CD8-positive, alpha-beta memory T cell (primary cell): ENCODE measurements around the gene LMX1B. TPM values are rescaled to one million over a fixed set of nuclear protein-coding genes. Genes with fewer than 3 reads are reported as not detected.

Experiments
- CTCF ChIA-PET: fragments of 350-600 bp; sonication (Branson Sonifier 250); formaldehyde crosslinking; loops from one replicate; lab custom pipeline; 2021; ENCODE audit warnings: antibody characterized with exemption; lab: Charles Lee
- POLR2A ChIA-PET: fragments of 350-600 bp; sonication (Branson Sonifier 250); formaldehyde crosslinking; loops from one replicate; lab custom pipeline; 2021; ENCODE audit warnings: antibody characterized with exemption; lab: Charles Lee
- DNase-seq, 5 donors: peaks; one replicate each; pipeline versions ENCODE4 v3.0.0 to v3.0.0-alpha.2; 2020 to 2022; ENCODE audit warnings: mixed read lengths in 1 of 5
- H3K27ac ChIP-seq: one replicate; pipeline ENCODE4 v1.7.0; 2013; ENCODE audit warnings: low read depth, mild to moderate bottlenecking, low read length, moderate library complexity
- H3K27me3 ChIP-seq: 2 replicates; pipeline ENCODE4 v1.7.0; 2013; ENCODE audit warnings: low read length, mild to moderate bottlenecking; ENCODE audit not compliant: insufficient read depth, poor library complexity, severe bottlenecking
- H3K36me3 ChIP-seq: 2 replicates; pipeline ENCODE4 v1.7.0; 2013; ENCODE audit warnings: mild to moderate bottlenecking, low read length, moderate library complexity; ENCODE audit not compliant: insufficient read depth
- H3K4me1 ChIP-seq: 2 replicates; pipeline ENCODE4 v1.7.0; 2013; ENCODE audit warnings: mild to moderate bottlenecking, low read length, moderate library complexity; ENCODE audit not compliant: insufficient read depth
- H3K4me3 ChIP-seq: 2 replicates; pipeline ENCODE4 v1.7.0; 2013; ENCODE audit warnings: mild to moderate bottlenecking, low read length
- H3K9me3 ChIP-seq: 2 replicates; pipeline ENCODE4 v1.7.0; 2013; ENCODE audit warnings: mild to moderate bottlenecking, low read length
- H3K27ac Mint-ChIP-seq, 8 donors: one replicate each; pipeline ENCODE4 v1.8.0; 2020 to 2021; ENCODE audit warnings: mixed read lengths in 8 of 8, mild to moderate bottlenecking in 6 of 8, inconsistent platforms in 3 of 8, moderate library complexity in 3 of 8
- H3K27me3 Mint-ChIP-seq, 2 donors: one replicate each; pipeline ENCODE4 v1.8.0; 2020 to 2021; ENCODE audit warnings: mixed read lengths in 2 of 2, mild to moderate bottlenecking in 1 of 2, moderate library complexity in 1 of 2
- H3K36me3 Mint-ChIP-seq, 3 donors: one replicate each; pipeline ENCODE4 v1.8.0; 2020 to 2021; ENCODE audit warnings: mixed read lengths in 3 of 3, inconsistent platforms in 1 of 3, mild to moderate bottlenecking in 1 of 3
- H3K4me1 Mint-ChIP-seq, 3 donors: one replicate each; pipeline ENCODE4 v1.8.0; 2020 to 2021; ENCODE audit warnings: mixed read lengths in 3 of 3, inconsistent platforms in 1 of 3, mild to moderate bottlenecking in 1 of 3
- H3K4me3 Mint-ChIP-seq, 7 donors: one replicate each; pipeline ENCODE4 v1.8.0; 2020 to 2021; ENCODE audit warnings: mixed read lengths in 7 of 7, mild to moderate bottlenecking in 6 of 7, moderate library complexity in 4 of 7, inconsistent platforms in 2 of 7
- H3K9me3 Mint-ChIP-seq, 5 donors: one replicate each; pipeline ENCODE4 v1.8.0; 2020 to 2022; ENCODE audit warnings: mixed read lengths in 5 of 5, mild to moderate bottlenecking in 3 of 5, moderate library complexity in 2 of 5, inconsistent platforms in 1 of 5
- polyA plus RNA-seq: library from polyadenylated mRNA; unstranded; fragments of 300-500 nt; fragmentation: Illumina TruSeq; gene quantifications from one replicate; pipeline ENCODE4 v1.2.3, GENCODE V29; 2021
- total RNA-seq, 2 experiments: library from RNA; stranded (reverse); gene quantifications; one replicate each; pipeline ENCODE4 v1.2.3, GENCODE V29; 2021

The LMX1B gene
- total and polyA plus RNA-seq, 3 experiments from 2014 or later = not detected

GRCh38 chr9:126617003-126617822 lies 3.5 kb downstream of the LMX1B start:
- ChIA-PET CTCF (no interaction called here), POLR2A (no interaction called here)
- Histone ChIP-seq H3K4me1 (peaks cover 7% of the 10 kb centered on the region), H3K27me3 (peaks cover 37% of the 10 kb centered on the region), H3K36me3 (no peaks in the 10 kb centered on the region), H3K9me3 (no peaks in the 10 kb centered on the region), H3K27ac (no peak overlapping the region), H3K4me3 (no peak overlapping the region)
- H3K4me1 Mint-ChIP-seq = peaks cover 12 to 31% (median 13%) of the 10 kb centered on the region in 3 donors
- no peak for DNase-seq
- peaks cover 65% of the 10 kb centered on the region in 2 donors for H3K27me3 Mint-ChIP-seq
- H3K4me3 Mint-ChIP-seq = peak overlapping the region in 2 of 7 donors; percentile 9 to 47
- H3K27ac Mint-ChIP-seq = peak overlapping the region in 2 of 8 donors; percentile 26 to 30
- no peaks in the 10 kb centered on the region for H3K36me3 Mint-ChIP-seq
- H3K9me3 Mint-ChIP-seq = no peaks in the 10 kb centered on the region

DNA sequence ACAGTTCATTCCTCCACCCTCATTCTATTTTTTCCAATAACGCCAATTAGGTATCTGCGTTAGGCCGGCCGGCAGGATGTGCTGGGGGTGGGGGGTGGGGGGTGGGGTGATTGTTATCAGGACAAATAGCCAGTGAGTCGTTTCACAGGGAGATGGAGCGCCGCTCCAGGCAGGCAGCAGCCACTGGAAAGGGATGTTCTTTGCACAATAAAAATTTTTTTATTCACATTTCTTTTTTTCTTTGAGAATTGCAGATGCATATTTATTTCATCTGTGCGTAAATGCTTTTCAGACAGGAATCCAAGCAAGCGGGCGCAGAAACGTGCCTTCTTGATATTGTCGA lies 4.1 kb downstream of the LMX1B start:
- Histone ChIP-seq H3K4me1 (peaks cover 6% of the 10 kb centered on the region), H3K9me3 (no peaks in the 10 kb centered on the region), H3K27ac (no peak overlapping the region), H3K36me3 (no peaks in the 10 kb centered on the region), H3K27me3 (peaks cover 40% of the 10 kb centered on the region), H3K4me3 (no peak overlapping the region)
- CTCF ChIA-PET = no interaction called here
- Mint-ChIP-seq H3K4me1 (peaks cover 12 to 30% (median 13%) of the 10 kb centered on the region in 3 donors), H3K4me3 (peak overlapping the region in 1 of 7 donors; percentile 58), H3K27me3 (peaks cover 67 to 71% of the 10 kb centered on the region in 2 donors), H3K27ac (no peak overlapping the region), H3K36me3 (no peaks in the 10 kb centered on the region), H3K9me3 (no peaks in the 10 kb centered on the region)
- DNase-seq = no peak
- POLR2A ChIA-PET = no interaction called here

DNA sequence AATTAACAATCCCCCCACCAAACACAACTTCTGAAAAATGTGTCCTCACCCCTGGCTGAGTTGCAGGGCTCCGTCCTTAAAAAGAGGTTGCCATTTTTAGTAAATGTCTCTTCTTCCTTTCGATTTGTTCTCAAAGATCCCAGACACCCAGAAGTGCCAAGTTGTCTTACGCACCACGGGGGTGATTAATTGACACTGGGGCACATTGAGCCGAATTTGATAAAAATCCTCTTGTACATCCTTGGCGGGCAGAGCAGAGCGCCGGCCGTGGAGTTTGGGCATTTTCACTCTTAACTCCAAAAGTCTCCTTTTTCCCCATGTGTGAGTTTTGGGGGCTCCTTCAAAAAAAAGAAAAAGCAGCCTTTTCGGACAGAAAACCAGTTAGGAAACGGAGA lies 4.5 kb downstream of the LMX1B start:
- Histone ChIP-seq H3K4me3 (no peak overlapping the region), H3K4me1 (peaks cover 6% of the 10 kb centered on the region), H3K27ac (no peak overlapping the region), H3K27me3 (peaks cover 40% of the 10 kb centered on the region), H3K36me3 (no peaks in the 10 kb centered on the region), H3K9me3 (no peaks in the 10 kb centered on the region)
- Mint-ChIP-seq H3K36me3 (no peaks in the 10 kb centered on the region), H3K27ac (peak overlapping the region in 2 of 8 donors; percentile 19 to 39), H3K4me1 (peaks cover 9 to 26% (median 13%) of the 10 kb centered on the region in 3 donors), H3K4me3 (peak overlapping the region in 4 of 7 donors; percentile 11 to 58 (median 42)), H3K9me3 (no peaks in the 10 kb centered on the region), H3K27me3 (peaks cover 66 to 74% of the 10 kb centered on the region in 2 donors)
- peak in 1 of 5 donors; percentile 13 for DNase-seq
- POLR2A ChIA-PET = no interaction called here
- CTCF ChIA-PET = no interaction called here

GRCh38 chr9:126618585-126619360 lies 5.0 kb downstream of the LMX1B start:
- H3K4me3 ChIP-seq = no peak overlapping the region
- peak overlapping the region in 1 of 8 donors; percentile 39 for H3K27ac Mint-ChIP-seq
- ChIA-PET POLR2A (no interaction called here), CTCF (no interaction called here)
- H3K9me3 ChIP-seq = no peaks in the 10 kb centered on the region
- no peaks in the 10 kb centered on the region for H3K9me3 Mint-ChIP-seq
- H3K36me3 ChIP-seq = no peaks in the 10 kb centered on the region
- H3K27me3 ChIP-seq = peaks cover 44% of the 10 kb centered on the region
- DNase-seq = peak in 1 of 5 donors; percentile 39
- peaks cover 9 to 26% (median 13%) of the 10 kb centered on the region in 3 donors for H3K4me1 Mint-ChIP-seq
- no peaks in the 10 kb centered on the region for H3K36me3 Mint-ChIP-seq
- peaks cover 6% of the 10 kb centered on the region for H3K4me1 ChIP-seq
- peak overlapping the region in 2 of 7 donors; percentile 11 to 56 for H3K4me3 Mint-ChIP-seq
- no peak overlapping the region for H3K27ac ChIP-seq
- peaks cover 68 to 78% of the 10 kb centered on the region in 2 donors for H3K27me3 Mint-ChIP-seq

DNA sequence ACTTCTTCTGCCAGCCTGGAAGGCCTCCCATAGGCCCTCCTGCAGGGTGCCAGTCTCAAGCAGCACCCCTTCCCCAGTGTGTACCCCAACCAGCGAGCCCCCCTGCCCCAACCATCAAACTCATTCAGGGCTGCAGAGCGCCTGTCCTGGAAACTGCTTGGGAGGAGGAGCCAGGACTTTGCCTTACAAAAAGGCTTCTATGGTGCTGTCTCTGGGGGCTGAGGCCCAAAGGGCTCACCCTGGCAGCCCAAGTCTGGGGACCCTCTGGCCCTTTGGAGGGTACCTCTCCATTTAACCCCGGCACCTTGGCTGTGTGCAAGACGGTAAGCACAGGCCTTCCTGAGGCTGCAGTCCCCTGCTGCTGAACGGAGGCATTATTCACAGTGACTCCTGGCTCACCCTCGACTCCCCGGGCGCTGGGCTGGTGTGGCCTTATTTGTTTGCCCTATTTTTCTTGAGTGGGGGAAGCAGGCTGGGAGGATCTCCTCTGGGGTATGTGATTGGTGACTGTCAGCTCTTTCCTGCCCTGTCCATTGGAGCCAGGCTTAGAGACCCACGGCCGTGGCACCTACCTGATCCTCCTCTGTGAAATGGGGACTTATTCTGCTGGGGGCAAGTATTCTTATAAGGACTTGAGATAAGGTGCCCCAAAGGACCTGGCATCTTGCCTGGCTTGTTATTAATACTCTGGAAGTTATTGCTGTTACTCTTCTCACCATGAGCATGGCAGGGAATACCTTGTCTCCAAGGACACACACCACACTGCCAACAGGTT lies 5.8 kb downstream of the LMX1B start:
- Histone ChIP-seq H3K27me3 (peaks cover 50% of the 10 kb centered on the region), H3K4me3 (no peak overlapping the region), H3K9me3 (no peaks in the 10 kb centered on the region), H3K27ac (no peak overlapping the region), H3K4me1 (peaks cover 4% of the 10 kb centered on the region), H3K36me3 (no peaks in the 10 kb centered on the region)
- Mint-ChIP-seq H3K27ac (no peak overlapping the region), H3K9me3 (no peaks in the 10 kb centered on the region), H3K4me3 (peak overlapping the region in 1 of 7 donors; percentile 43), H3K27me3 (peaks cover 67 to 78% of the 10 kb centered on the region in 2 donors), H3K4me1 (peaks cover 7 to 23% (median 12%) of the 10 kb centered on the region in 3 donors), H3K36me3 (no peaks in the 10 kb centered on the region)
- ChIA-PET POLR2A (no interaction called here), CTCF (no interaction called here)
- DNase-seq = peak in 1 of 5 donors; percentile 25

DNA sequence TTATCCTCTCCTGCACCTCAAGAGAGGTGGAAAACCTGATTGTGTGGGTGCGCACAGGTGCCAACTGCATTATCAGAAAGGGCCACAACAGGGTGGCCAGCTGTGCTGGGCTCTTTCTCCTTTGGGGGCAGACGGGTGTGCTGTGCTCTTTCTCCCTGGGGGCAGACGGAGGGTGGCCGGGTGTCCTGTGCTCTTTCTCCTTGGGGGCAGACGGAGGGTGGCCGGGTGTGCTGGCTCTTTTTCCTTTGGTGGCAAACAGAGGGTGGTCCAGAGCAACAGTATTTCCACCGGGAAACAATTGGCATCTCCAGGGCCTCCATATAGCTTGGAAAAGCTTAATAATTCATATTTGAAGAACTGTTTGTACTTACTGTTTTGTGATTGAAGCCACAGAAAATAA lies 6.8 kb downstream of the LMX1B start:
- no peak overlapping the region for H3K27ac Mint-ChIP-seq
- peaks cover 11 to 25% (median 13%) of the 10 kb centered on the region in 3 donors for H3K4me1 Mint-ChIP-seq
- H3K4me1 ChIP-seq = peaks cover 4% of the 10 kb centered on the region
- no peaks in the 10 kb centered on the region for H3K36me3 ChIP-seq
- no peak overlapping the region for H3K4me3 ChIP-seq
- H3K27me3 Mint-ChIP-seq = peaks cover 70 to 82% of the 10 kb centered on the region in 2 donors
- CTCF ChIA-PET = no interaction called here
- no peaks in the 10 kb centered on the region for H3K36me3 Mint-ChIP-seq
- no peak for DNase-seq
- no peak overlapping the region for H3K4me3 Mint-ChIP-seq
- no peaks in the 10 kb centered on the region for H3K9me3 ChIP-seq
- no peaks in the 10 kb centered on the region for H3K9me3 Mint-ChIP-seq
- no peak overlapping the region for H3K27ac ChIP-seq
- H3K27me3 ChIP-seq = peaks cover 55% of the 10 kb centered on the region
- POLR2A ChIA-PET = no interaction called here

DNA sequence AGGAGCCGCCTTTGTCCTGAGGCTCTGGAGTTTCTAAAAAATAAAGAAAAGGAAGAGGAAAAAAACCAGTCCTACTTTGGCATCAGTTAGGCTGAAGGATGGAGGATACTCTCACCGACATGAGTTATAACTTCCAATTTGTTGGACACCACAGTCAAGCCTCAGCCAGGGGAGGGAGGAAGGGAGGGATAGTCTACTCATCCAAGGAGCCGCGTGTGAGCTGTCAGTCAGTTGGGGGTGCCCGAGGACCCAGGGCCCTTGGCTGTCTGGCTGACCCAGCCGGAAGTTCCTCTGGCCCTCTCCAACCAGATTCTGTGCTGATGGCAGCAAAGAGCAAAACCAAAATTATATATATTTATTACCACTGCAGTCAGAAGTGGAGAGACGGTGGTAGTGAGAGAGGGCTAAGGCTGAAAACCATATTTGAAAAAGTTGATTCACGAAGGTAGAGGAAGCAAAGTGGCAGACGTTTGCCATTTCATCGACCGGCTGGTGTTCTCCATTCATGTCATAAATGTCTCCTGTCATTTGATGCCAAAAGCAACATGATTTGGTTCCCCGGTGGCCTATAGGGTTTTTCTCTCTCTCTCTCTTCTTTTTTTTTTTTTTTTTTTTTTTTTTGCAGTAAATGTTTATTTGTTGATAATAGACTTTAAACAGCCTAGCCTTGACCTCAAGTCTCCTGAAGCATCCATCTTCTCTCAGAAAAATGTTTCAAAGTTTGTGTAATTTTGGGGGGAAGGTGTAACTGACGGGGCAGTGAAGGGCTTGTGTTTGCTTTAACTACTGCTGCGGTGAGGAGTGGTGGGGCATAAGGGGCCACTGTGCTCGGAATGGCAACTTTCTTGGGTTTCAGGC lies 7.6 kb downstream of the LMX1B start:
- DNase-seq = peak in 1 of 5 donors; percentile 21
- H3K4me3 ChIP-seq = no peak overlapping the region
- peaks cover 53% of the 10 kb centered on the region for H3K27me3 ChIP-seq
- ChIA-PET CTCF (no interaction called here), POLR2A (no interaction called here)
- H3K4me1 ChIP-seq = peaks cover 9% of the 10 kb centered on the region
- H3K27me3 Mint-ChIP-seq = peaks cover 68 to 80% of the 10 kb centered on the region in 2 donors
- no peaks in the 10 kb centered on the region for H3K9me3 ChIP-seq
- H3K36me3 ChIP-seq = no peaks in the 10 kb centered on the region
- H3K4me1 Mint-ChIP-seq = peaks cover 14 to 33% (median 16%) of the 10 kb centered on the region in 3 donors
- H3K9me3 Mint-ChIP-seq = no peaks in the 10 kb centered on the region
- no peak overlapping the region for H3K4me3 Mint-ChIP-seq
- H3K27ac ChIP-seq = no peak overlapping the region
- no peak overlapping the region for H3K27ac Mint-ChIP-seq
- no peaks in the 10 kb centered on the region for H3K36me3 Mint-ChIP-seq
